Activated CD8-positive, alpha-beta memory T cell treated with anti-CD3 and anti-CD28 coated beads for 48 hours (primary cell): Measurements from ENCODE around the gene GAB3.
"Not testable (repeated sequence)": the region's sequence is repeated elsewhere in the genome, so short reads cannot be mapped to it uniquely, and the experiment has no call there.

ENCODE experiments used
- DNase-seq, 3 experiments: peaks; one replicate each; pipeline ENCODE4 v3.0.0-alpha.2; 2020; ENCODE audit warnings: low read depth in 2 of 3, low spot score in 2 of 3

Gene GAB3

DNA sequence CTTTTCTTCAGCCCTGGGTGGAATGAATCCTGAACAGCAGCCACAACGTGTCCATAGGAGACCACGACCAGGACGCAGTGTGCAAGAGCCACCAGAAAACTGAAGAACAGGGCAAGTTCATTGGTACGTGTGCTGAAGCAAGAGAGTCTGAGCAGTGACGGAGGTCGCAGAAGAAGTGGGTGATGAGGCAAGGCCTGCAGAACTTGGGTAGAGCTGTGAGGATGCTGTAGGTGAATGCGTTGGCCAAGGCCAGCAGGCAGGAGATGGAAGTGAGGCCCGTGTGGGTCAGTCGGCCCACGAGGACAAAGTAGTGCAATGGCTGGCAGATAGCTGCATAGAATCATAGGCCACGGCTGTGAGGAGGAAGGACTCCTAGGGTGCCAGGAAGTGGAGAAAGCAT is 91.9 kb downstream of the GAB3 start:
- no peak for DNase-seq

- DNase-seq, result no peak
These were observed 92.7 kb downstream of the GAB3 start for GRCh38 chrX:154658187-154658586.

GRCh38 chrX:154657226-154657805 is 93.6 kb downstream of the GAB3 start:
- DNase-seq, result no peak

DNA sequence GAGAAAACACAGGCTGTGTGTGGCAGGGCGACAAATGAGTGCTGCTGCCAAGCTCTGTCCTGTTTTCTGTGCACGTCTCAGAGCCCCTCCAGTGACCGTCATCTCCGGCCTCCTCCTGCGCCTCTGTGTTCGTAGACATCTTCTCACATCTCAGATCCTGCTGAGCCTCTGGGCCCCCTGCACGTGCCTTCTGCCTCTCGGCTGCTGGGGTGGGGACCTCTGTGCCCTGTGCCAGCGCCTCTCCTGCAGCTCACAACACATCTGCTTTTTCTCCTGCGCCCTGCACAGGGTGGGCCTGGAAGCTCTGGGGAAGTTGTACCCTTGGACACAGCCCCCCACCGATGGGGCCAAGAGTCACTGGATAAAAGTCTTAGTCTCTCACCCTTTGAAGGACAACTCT is 95.1 kb downstream of the GAB3 start:
- DNase-seq, result no peak

- DNase-seq, result no peak
These were observed 95.5 kb downstream of the GAB3 start for GRCh38 chrX:154655346-154655745.

DNA sequence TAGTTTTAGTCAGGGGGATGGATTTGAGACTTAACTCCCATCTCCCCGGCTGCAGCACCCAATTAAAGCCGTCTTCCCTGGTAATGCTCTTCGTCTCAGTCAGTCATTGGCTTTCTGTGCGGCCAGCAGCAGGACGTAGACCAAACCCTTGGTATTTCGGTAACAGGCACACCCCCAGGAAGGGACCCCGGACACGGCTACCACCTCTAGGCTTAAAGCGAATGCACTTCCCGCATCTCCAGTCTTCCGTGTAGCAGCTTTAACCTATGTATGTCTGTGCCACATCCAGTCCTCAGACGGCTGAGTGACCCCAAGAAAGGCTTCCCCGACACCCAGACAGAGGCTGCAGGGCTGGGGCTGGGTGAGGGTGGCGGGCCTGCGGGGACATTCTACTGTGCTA is 96.0 kb downstream of the GAB3 start:
- DNase-seq, result no peak

- DNase-seq, result no peak
These were observed 96.5 kb downstream of the GAB3 start for GRCh38 chrX:154654372-154654771.

DNA sequence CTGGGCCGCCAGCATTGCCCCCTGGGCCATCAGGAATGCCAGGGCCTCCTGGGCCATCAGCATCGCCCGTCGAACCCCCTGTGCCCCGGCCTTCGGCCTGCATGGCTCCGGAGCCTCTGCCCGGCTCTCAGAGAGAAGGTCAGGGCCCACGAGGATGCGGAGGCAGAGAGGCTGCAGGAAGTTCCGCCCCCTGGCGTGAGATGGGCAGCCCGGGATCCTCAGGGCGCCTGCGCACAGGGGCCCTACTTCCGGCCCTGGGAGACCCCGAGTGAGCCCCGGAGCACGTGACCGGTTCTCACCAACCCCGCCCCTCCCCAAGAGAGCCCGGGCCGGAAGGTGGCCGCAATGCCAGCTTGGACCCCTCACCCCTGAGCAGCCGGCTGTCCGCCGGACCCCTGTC is 97.5 kb downstream of the GAB3 start, which contains the start of gene CTAG2:
TSS of gene CTAG2 (minus strand) at position 167 of the 400 bp plus-strand sequence. CDS start at position 103, 64 bp downstream.
- DNase-seq, result not testable (repeated sequence)

- no peak for DNase-seq
These were observed 97.9 kb downstream of the GAB3 start for GRCh38 chrX:154653048-154653401.

GRCh38 chrX:154652311-154653047 is 98.4 kb downstream of the GAB3 start:
- DNase-seq, result no peak

DNA sequence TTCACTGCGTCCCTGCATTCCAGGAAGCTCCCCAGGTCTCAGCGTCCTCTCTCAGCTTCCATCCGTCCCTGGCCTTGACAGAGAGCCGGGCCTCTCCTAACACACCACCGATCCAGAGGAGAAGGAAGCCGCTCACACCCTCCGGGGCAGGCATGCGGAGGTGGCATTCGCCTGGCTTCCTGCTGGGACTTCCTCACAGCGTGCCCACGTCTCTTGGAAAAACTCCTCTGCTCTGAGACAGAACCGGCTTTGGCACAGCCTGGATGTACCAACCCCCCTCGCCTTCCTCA is 100.7 kb downstream of the GAB3 start:
- no peak for DNase-seq

DNA sequence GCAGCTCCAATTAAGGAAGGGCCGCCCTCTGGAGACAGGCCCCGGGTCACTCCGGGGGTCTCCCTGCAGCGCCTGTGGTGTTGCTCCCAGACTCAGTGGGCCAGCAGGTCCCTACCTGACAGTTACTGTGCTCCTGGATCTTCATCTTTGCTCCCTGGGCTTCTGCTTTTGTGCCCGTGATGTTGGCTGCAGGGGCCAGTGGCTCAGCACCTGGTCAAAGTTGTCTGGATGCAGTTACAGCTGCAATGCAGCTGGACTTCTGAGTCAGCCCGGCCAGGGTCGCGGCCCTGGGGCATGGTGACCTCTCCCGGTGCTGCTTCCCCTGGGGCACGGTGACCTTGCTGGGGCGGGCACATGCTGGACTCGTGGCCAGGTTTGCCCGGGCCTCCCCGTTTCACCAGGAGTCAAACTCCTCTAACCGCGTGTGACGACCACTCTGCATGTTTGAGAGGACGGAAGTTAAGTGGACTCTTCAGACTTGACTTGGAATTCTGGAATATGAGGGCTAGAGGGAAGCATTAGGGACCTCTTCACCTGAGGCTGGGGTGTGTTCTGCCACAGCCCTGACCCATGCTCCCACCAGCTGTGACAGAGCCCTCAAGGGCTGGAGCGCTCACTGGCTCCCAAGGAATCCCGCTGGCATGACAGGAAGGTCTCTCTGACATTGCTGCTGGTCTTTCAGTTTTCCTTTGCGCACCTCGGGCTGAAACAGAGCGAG is 101.2 kb downstream of the GAB3 start:
- no peak for DNase-seq

DNA sequence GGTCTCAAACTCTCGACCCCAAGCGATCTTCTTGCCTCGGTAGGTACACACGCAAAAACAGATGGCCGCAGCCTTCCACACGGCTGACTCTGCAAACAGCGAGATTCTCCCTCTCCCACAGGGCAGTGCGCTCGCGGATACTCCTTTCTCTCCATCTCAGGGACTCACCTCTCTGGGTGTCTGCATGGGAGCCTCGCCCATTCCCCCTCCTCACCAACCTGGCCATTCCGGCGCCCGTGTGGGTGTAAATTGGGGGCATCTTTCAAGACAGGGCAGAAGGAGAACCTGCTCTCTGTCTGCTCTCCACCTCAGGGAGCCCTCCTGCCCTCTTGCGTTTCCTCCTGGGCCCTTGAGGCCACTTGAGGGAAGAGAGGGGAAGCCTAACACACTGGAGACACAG is 101.9 kb downstream of the GAB3 start:
- DNase-seq, result no peak

DNA sequence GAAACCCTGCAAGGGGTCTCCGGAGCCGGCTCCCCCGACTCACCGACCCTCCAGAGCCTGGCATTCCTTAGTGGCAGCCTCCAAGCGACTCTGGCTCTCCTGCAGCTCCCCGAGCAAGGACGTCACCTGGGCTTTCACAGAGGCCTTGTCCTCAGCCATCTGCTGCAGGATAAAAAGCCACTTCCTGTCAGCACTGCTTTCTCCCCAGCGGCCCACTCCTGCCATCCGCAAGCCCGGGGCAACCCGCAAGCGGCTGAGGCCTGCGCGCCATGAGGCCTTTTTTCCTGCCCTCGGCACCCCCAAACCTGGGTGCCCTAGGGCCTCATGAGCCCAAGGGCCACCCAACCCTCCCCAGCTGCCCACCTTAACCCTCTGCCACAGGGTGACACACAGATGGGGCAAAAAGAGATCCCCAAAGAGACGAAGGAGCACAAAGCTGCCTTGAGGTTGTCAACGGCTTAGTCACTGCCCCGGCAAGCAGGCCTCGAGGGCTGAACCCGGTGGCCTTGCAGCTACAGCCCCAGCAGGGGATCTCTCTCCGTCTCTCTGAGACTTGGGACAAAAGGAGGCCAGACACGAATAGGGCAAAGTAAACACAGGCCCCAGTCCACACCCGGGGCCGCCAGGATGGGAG is 105.0 kb downstream of the GAB3 start:
- not testable (repeated sequence) for DNase-seq

DNA sequence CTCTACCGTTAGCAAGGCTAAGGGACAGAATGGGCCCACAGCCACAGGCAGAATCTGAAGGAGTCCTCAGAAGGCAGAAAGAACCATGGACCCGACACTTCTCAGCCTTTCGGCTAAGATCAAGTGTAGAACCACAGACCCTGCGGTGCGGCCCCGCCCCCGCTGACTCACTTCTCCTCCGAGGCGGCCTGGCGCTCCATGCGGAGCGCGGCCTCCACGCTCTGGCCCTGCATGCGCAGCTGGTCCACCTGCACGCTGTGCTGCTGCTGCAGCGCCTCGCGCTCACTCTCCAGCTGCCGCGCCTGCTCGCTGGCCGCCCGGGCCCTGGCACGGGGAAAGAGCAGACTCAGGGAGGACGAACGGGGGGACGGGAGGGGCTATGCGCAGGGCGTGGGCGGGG is 107.2 kb downstream of the GAB3 start:
- DNase-seq, result not testable (repeated sequence)

GRCh38 chrX:154641740-154642139 is 109.1 kb downstream of the GAB3 start:
- not testable (repeated sequence) for DNase-seq

DNA sequence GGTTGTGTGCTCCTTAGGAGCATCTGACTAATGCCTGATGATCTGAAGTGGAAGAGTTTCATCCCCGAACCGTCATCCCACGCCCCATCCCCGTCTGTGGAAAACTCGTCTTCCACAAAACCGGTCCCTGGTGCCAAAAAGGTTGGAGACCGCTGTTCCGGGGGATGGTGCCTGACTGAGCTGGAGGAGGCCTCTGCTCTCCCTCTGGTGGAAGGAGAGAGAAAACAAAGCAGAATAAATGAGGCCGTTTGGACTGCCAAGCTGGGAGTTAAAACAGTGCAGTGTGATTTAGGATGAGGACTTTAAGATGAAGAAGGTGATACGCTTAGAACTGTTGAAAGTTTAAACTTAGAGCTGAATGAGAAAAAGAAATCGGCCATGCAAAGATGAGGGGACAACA is 117.2 kb downstream of the GAB3 start:
- not testable (repeated sequence) for DNase-seq

- DNase-seq, result not testable (repeated sequence)
These were observed 119.9 kb downstream of the GAB3 start for GRCh38 chrX:154630949-154631348.

GRCh38 chrX:154628960-154629359 is 121.9 kb downstream of the GAB3 start:
- not testable (repeated sequence) for DNase-seq
